DOHH2 (cell line): ENCODE measurements around the gene SEMA5B.

Experiments used
- H3F3A ChIP-seq: fragments of 200-600 bp; sonication (generic), shearing (Covaris generic); 2 replicates; pipeline ENCODE4 v1.6.0; 2016; ENCODE audit warnings: antibody characterized with exemption, mild to moderate bottlenecking; ENCODE audit not compliant: control insufficient read depth, insufficient read depth
- H3K27ac ChIP-seq: fragments of 200-600 bp; sonication (generic); 2 replicates; pipeline ENCODE4 v1.5.1; 2014; ENCODE audit warnings: low read depth, mild to moderate bottlenecking, low read length, moderate library complexity
- H3K27me3 ChIP-seq: fragments of 200-600 bp; sonication (generic); 2 replicates; pipeline ENCODE4 v1.6.1; 2014; ENCODE audit warnings: mild to moderate bottlenecking, low read length, mixed read lengths; ENCODE audit not compliant: control insufficient read depth
- H3K36me3 ChIP-seq: fragments of 200-600 bp; sonication (generic); 2 replicates; pipeline ENCODE4 v1.6.1; 2014; ENCODE audit warnings: mild to moderate bottlenecking, low read length, moderate library complexity, mixed read lengths; ENCODE audit not compliant: control insufficient read depth
- H3K4me1 ChIP-seq: fragments of 200-600 bp; sonication (generic); 2 replicates; pipeline ENCODE4 v1.6.1; 2014; ENCODE audit warnings: mild to moderate bottlenecking, low read length, mixed read lengths; ENCODE audit not compliant: control insufficient read depth
- H3K4me2 ChIP-seq: fragments of 200-600 bp; sonication (generic); 2 replicates; pipeline ENCODE4 v1.6.0; 2014; ENCODE audit warnings: mild to moderate bottlenecking, low read length, moderate library complexity
- H3K4me3 ChIP-seq: fragments of 200-600 bp; sonication (generic); 2 replicates; pipeline ENCODE4 v1.5.1; 2014; ENCODE audit warnings: mild to moderate bottlenecking, low read length, mixed read lengths
- H3K79me2 ChIP-seq: fragments of 200-600 bp; sonication (generic); 2 replicates; pipeline ENCODE4 v1.6.1; 2014; ENCODE audit warnings: mild to moderate bottlenecking, low read length, mixed read lengths; ENCODE audit not compliant: control insufficient read depth
- H3K9me2 ChIP-seq: fragments of 200-600 bp; sonication (generic); replicated peaks from 2 replicates; pipeline ENCODE4 v1.6.1; 2014; ENCODE audit warnings: mild to moderate bottlenecking, low read length, mixed read lengths; ENCODE audit not compliant: control insufficient read depth
- H3K9me3 ChIP-seq: fragments of 200-600 bp; sonication (generic); 2 replicates; pipeline ENCODE4 v1.6.1; 2014; ENCODE audit warnings: antibody characterized with exemption, low read length, mixed read lengths; ENCODE audit not compliant: control insufficient read depth, insufficient read depth
- H4K20me1 ChIP-seq: fragments of 200-600 bp; sonication (generic); 2 replicates; pipeline ENCODE4 v1.6.0; 2014; ENCODE audit warnings: low read depth, mild to moderate bottlenecking, antibody characterized with exemption, low read length, moderate library complexity; ENCODE audit not compliant: control insufficient read depth, insufficient read depth
- CTCF ChIP-seq: fragments of 200-600 bp; sonication (generic); IDR thresholded peaks from one replicate; pipeline ENCODE4 v1.5.1; 2014; ENCODE audit warnings: antibody characterized with exemption, mild to moderate bottlenecking, low read depth, low read length; ENCODE audit not compliant: poor library complexity, severe bottlenecking
- EZH2phosphoT487 ChIP-seq: fragments of 200-600 bp; sonication (generic); IDR thresholded peaks from 2 replicates; pipeline ENCODE4 v1.6.1; 2017; ENCODE audit warnings: borderline replicate concordance, mild to moderate bottlenecking, antibody characterized with exemption, low read length, moderate library complexity, mixed read lengths

SEMA5B gene

DNA sequence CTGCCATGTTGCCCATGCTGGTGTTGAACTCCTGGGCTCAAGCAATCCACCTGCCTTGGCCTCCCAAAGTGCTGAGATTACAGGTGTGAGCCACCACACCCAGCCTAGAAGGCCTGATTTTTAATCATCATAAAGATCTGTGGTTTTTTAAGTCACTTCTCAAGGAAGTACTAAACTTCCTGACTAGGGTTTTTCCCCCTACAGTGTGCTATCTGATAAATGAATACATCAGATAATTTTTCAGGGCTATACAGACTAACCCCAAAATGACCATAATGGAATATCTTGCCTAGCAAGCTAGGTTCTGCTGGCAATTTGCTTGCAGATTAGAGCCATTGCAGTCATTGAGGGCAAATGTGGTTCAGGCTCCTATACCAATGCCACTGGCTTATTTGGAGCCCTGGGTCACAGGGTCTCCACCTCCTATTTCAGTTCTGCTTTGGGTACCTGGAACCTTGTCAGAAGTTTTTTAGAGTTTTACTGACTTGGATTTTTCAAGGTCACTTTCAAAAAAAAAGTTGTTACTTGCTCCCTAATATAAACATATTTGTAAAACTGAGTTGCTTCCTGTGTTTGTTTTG is 151.9 kb downstream of the SEMA5B start:
- Histone ChIP-seq H3K9me2 (no peaks in the 10 kb centered on the region), H3K9me3 (no peaks in the 10 kb centered on the region), H3K4me1 (no peaks in the 10 kb centered on the region), H4K20me1 (no peaks in the 10 kb centered on the region), H3K27ac (no peak overlapping the region), H3F3A (no peaks in the 10 kb centered on the region), H3K27me3 (no peaks in the 10 kb centered on the region), H3K36me3 (no peaks in the 10 kb centered on the region), H3K4me3 (no peak overlapping the region), H3K4me2 (no peak overlapping the region), H3K79me2 (no peaks in the 10 kb centered on the region)
- TF ChIP-seq CTCF (no peak), EZH2phosphoT487 (no peak)

DNA sequence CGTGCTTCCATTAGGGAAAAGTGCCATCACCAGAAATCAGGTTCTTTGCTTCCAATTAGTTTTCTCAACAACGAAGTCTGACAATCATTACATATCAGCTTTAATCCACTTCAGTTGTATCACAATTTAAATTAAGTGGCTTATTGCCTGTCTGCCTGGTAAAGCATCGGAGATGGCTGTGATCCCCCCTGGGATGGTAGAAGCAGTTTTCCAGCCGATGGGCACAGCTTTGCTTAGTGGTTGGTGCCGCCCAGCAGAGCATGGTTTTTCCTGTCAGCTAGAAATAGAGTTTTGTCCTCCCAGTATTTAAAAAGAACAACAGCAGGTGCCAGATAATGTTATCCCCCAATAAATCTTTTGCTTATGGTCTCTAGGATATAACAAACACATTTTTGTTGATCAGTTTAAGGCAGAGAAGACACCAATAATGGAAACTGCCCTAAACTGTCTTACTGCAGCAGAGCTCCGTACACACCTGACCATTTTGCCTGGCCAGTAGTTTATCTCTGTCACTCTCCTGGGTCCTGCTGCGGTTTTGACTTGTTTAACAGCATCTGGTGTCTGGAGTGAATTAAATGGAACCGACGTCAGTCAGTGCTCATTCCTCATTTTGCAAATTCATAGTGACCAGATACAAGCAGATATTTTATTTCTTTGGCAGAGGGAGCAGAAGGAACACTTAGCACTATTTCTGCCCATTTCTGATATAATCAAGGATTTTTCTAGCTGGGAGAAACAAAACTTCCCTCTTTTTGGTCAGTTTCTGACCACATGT is 153.6 kb downstream of the SEMA5B start:
- Histone ChIP-seq H3K4me1 (no peaks in the 10 kb centered on the region), H3K27me3 (no peaks in the 10 kb centered on the region), H3K4me2 (no peak overlapping the region), H3K4me3 (no peak overlapping the region), H4K20me1 (no peaks in the 10 kb centered on the region), H3K9me3 (no peaks in the 10 kb centered on the region), H3K36me3 (no peaks in the 10 kb centered on the region), H3K27ac (no peak overlapping the region), H3K9me2 (no peaks in the 10 kb centered on the region), H3K79me2 (no peaks in the 10 kb centered on the region), H3F3A (no peaks in the 10 kb centered on the region)
- TF ChIP-seq EZH2phosphoT487 (no peak), CTCF (no peak)

- Histone ChIP-seq H3K9me2 (no peaks in the 10 kb centered on the region), H3K4me2 (no peak overlapping the region), H4K20me1 (no peaks in the 10 kb centered on the region), H3K27ac (no peak overlapping the region), H3K4me1 (no peaks in the 10 kb centered on the region), H3K9me3 (no peaks in the 10 kb centered on the region), H3F3A (no peaks in the 10 kb centered on the region), H3K36me3 (no peaks in the 10 kb centered on the region), H3K4me3 (no peak overlapping the region), H3K27me3 (no peaks in the 10 kb centered on the region), H3K79me2 (no peaks in the 10 kb centered on the region)
- TF ChIP-seq EZH2phosphoT487 (no peak), CTCF (no peak)
These were observed 159.2 kb downstream of the SEMA5B start for GRCh38 chr3:122868322-122868721.
